Raji (cell line): Measurements from ENCODE around the gene PNMA1.

Experiments
- POLR2A ChIP-seq: IDR thresholded peaks from 2 replicates; pipeline ENCODE4 v1.6.1; 2011; ENCODE audit warnings: low read depth, low read length, control low read depth; ENCODE audit not compliant: insufficient read depth

Gene PNMA1

DNA sequence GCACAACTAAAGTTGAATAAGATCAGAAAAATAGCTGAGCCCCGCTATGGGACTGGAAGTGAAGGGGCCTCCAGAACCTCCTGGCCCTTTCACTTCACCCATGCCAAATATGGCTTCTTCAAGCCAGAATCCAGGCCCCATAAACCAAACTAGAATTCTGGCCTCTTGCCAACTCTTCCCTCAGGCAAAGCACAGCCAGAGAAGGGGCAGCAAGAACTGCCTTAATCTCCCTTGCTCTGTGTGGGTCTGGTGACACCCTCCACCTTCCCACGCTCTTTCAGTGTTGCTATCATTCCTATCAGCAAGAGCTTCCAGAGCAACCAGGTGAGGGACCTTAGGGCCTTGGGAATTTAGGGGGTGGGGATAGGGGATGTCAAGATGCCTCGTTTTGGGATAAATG lies 3.1 kb upstream of the PNMA1 start:
- no peak for TF ChIP-seq POLR2A

DNA sequence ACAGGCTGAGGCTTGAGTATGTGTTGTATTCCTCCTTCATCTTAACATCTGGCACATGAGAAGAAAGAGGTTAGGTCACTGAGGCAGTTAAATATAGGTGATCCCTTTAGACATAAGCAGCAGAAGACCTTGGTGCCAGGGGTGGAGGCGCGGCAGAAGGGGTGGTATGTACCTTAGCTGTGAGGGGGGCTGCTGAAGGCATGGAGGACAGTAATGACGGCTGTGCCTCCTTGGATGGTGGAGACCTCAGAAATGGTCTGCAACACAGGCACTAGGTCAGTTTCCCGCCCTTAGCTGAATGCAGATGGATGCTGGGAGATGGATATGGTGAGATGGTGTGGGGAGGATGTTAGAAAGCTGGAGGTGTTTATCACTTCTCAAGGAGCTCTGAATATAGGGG lies 1.5 kb upstream of the PNMA1 start:
- TF ChIP-seq POLR2A = no peak

DNA sequence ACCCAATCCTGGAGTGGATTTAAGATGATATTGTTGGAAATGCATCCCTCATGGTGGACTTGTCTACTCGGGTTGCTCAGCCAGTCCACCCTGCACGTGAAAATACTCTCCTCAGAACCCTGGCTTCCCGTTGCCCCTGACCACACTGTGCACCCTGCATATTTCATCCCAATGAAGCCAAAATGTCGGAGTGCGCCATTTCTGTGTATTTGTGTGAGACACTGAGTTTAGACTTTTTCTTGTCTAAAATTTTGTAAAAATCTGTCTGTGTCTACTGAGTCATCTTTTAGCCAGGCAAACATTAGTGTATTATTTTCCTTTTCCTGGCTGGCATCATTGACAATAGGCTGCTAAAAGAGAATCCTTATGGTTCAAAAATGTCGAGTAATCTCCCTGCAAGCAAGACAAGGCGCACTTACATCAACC lies 485 bp upstream of the PNMA1 start:
- TF ChIP-seq POLR2A = no peak

DNA sequence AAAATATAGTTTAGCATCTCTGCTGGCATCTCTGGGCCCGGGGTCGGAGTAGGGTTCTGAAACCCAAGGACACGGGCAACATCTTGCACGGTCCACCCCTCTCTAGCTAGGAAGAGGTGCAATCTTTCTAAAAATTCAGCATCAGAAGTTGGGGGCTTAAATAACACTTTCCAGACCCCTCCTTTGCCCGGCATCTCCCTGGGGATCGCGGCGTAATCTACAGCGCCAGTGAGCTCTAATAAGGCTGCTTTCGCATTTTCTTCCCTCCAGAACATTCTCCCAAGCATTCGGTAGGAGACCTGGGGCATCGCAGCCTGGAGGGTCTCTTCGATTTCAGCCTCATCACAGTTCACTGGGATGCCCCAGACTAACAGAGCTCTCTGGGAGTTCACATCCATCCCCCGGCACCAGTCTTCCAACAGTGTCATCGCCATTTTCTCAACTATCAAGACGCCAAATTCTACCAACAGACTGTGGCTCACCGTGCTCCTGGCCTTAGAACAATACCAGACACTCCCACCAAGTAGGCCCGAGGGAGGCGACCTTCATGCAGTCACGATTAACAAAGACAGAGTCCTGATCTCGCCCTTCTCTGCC lies 880 bp downstream of the PNMA1 start:
- TF ChIP-seq POLR2A = no peak

DNA sequence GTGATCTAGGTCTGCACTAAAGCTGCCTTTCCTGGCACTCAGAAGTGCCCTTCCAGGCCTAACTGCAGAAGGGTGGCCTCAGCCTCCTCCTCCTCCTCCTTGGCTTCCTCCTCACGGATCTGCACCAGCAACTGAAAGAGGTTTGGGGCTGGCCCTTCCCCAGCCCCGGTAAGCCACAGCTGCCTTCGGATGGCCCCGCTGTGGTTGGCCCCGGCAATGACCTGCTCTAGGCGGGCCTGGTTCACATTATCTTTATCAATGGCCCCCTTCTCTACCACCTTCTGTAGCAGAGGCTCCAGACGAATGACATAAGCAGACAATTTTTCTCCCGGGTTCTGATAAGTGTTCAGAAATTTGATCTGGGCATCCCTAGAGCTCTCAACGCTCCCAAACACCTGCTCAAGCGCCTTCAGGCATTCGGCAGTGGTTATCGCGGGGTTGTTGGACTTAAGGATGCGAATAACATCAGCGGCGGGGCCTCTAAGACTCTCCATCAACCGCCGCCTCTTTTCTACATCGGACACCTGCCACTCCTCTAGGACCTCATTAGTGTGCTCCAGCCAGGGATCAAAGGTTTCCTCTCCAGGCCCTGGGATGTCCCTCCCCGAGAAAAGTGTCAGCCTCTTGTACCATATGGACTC lies 1.5 kb downstream of the PNMA1 start:
- TF ChIP-seq POLR2A = no peak

DNA sequence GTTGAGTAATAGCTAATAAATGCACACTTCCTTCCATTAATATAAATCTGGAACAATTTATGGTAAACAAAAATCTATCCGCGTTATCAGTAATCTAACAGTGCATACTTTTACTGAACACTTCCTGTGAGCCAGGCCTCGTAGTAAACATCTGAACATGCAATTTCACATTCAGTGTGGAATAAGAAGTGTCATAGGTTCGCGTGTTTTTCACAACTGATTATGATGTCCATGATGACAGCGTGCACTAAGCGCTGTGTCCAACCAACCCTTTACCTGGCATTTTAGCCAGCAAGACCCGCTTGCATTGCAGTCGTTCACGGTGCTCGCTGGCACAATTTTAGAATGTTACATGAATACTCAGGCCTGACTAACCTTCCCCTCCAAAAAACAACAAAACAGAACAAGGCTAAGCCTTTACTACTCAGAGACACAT lies 2.1 kb downstream of the PNMA1 start:
- TF ChIP-seq POLR2A = no peak

DNA sequence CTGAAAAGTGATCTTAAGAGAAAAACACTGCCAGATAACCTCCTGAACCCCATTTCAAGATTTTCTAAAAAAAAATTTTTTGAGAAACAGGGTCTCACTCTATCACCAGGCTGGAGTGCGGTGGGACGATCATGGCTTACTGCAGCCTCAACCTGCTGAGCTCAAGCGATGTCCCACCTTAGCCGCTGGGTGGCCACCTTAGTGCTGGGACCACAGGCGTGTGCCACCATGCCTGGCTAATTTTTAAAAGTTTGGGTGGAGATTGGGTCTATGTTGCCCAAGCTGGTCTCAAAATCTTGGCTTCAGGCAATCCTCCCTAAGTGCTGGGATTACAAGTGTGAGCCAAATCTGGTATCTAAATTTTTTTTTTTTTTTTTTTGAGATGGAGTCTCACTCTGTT lies 3.4 kb downstream of the PNMA1 start:
- no peak for TF ChIP-seq POLR2A

DNA sequence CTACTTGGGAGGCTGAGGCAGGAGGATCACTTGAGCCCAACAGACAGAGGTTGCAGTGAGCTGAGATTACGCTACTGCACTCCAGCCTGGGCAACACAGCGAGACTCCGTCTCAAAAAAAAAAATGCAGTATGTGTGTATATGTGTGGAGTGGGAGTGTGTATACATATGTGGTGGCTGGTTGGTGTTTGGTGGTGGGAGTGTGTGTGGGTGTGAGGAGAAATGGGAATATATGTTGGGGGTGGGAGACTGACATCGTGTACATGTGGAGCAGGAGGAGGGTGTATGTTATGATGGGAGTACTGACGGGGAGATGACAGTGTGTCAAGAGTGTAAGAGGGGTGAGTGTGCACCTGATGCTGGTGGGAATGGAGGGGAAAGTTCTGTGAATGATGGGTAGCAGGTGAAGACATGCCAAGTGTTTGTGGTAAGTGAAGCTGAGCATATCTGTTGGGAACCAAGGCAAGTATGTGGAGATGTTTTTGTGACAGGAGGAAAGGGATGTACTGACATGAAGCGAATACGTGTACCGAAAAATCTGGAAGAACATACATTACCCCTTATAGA lies 4.2 kb downstream of the PNMA1 start:
- TF ChIP-seq POLR2A = no peak

DNA sequence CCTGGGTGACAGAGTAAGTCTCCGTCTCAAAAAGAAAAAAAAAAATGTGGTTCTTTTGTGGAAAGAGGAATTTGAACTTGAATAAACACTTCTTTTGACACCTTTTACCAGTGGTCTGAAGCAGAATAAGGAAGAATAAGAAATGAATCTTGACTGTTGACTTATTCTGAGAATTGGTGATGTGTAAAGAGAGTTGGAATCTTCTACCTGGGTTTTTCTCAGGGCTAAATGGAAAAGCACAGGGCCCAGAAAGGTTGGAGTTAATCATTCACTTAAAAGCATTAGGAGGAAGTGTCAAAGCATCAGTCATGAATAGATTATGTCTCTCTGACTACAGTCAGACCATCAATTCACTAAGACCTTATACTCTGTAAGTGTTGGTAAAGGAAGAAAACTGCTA lies 13.9 kb downstream of the PNMA1 start:
- TF ChIP-seq POLR2A = no peak

DNA sequence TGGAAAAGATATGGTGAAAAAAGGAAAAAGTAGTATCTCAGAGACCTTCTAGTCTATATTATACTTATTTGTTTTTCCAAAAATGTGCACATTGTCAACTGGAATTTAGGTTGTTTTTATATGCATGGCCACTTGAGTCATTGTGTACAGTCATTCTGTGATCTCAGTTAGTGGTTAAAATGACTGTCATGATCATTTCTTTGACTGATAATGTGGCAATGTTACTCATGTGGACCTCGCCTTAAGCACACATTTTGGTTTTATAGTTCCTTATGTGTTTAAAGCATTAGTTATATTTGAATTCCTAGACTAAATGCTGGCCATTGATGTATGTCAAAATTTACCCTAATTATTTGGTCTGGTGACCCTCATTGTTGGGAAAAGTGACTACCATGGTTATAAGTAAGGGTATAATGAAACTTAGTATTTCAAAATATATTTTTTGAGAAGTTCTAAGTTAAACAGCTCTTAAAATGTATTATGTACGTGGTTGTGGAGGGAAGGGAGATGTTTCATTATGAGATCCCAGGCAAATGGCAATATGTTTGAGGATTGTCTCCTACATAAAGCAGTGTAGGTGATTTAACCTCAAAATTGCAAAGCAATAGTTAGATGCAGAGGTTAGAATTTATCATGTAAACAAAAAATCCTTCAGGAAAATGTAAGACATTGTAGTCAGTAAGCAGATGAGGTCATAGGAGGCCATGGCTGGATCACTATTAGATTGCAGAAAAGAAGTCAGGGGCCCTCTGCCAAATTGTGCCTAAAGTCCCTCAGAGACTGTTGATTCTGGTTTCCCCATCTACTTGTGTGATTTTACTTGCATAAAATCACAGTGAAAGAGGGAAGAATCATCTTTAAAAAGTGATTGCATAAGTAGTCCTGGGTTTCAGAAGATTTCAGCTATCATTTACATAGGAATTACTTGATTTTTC lies 17.5 kb downstream of the PNMA1 start:
- no peak for TF ChIP-seq POLR2A

DNA sequence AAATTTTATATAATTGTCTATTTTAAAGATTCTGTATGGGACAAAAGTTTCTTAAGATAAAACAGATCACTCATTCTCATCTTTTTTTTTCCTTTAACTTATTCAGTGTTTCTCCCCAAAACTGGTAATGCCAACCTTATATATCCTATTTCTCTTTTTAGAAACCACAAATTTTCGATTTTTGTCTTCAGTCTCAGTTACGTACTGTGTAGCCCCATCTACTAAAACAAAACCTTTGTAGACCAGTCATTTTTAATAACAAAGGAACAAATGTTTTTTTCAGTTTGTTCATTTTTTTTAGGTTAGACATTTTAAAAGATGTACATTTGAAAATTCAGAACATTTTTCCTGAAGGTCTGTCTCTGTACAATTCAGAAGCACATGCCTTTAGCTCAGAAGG lies 18.2 kb downstream of the PNMA1 start:
- no peak for TF ChIP-seq POLR2A

DNA sequence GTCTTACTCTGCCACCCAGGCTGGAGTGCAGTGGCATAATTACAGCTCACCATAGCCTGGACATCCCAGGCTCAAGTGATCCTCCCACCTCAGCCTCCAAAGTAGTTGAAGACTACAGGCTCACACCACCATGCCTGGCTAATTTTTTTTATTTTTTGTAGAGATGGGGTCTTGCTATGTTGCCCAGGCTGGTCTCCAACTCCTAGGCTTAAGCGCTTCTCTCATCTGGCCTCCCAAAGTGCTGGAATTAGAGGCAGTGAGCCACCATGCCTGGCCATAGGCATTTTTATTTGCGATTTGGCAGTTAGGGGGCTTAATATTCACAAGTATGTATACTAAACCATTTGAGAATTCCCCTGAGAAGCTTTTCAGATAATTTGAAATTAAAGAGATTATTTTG lies 19.1 kb downstream of the PNMA1 start:
- TF ChIP-seq POLR2A = no peak

DNA sequence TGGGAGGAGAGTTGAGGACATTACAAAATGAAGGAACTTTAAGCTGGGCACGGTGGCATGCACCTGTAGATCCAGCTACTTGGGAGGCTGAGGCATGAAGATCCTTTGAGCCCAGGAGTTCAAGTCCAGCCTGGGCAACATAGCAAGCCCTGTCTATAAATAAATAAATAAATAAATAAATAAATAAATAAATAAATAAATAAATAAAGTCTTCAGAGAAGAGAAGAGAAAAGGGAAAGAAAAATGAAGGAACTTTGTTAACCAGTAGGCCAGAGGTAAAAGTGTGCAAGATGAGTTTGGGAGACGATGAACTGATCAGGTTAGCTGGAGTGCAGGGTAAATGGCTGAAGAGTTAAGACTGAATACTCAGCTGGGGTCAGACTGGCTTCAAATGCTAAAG lies 20.1 kb downstream of the PNMA1 start:
- TF ChIP-seq POLR2A = no peak

DNA sequence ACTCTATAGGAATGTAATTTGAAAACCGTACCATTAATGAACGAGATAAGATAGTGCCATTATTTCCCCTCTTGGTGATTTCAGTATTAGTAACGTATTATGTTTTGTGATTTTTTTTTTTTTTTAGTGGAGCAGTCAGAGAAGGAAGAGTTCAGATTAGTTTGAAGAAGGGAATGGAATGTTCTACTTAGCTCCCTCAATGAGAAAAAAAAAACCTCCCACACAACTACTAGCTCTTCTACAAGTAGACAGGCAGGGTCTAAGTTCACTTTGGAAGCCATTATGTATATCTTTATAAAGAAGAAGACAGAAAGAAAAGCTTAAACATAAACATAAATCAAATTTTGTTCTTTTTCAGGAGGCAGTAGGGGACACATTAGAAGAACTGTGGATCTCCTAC lies 27.3 kb downstream of the PNMA1 start:
- TF ChIP-seq POLR2A = no peak

DNA sequence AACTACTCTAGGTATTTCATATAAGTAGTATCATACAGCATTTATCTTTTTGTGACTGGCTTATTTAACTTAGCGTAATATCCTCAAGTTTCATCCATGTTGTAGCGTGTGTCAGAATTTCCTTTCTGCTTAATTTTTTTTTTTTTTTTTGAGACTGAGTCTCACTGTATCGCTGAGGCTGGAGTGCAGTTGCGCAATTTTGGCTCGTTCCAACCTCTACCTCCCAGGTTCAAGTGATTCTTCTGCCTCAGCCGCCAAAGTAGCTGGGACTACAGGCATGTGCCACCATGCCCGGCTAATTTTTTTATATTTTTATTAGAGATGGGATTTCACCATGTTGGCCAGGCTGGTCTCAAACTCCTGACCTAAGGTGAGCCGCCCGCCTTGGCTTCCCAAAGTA lies 28.9 kb downstream of the PNMA1 start:
- TF ChIP-seq POLR2A = no peak

DNA sequence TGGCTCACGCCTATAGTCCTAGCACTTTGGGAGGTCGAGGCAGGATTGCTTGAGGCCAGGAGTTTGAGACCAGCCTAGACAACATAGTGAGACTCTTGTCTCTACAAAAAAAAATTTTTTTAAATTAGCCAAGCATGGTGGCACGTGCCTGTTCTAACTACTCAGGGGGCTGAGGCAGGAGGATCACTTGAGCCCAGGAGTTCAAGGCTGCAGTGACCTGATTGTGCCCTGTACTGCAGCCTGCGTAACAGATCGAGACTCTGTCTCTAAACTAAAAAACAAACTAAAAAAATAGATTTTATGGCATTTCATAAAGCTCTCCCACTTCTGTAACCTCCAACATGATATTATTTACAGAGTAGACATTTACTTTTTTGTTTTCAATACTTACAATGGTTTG lies 29.6 kb downstream of the PNMA1 start:
- TF ChIP-seq POLR2A = no peak

DNA sequence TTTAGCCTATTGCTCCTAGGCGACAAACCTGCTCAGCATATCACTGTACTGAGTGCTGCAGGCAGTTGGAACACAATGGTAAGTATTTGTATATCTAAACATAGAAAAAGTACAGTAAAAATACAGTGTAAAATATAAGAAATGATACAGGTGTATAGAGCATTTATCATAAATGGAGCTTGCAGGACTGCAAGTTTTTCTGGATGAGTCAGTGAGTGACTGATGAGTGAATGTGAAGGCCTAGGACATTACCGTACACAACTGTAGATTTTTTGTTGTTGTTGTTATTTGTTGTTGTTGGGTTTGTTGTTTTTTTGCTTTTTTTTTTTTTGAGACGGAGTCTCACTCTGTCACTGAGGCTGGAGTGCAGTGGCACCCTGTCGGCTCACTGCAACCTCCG lies 33.4 kb downstream of the PNMA1 start:
- TF ChIP-seq POLR2A = no peak

DNA sequence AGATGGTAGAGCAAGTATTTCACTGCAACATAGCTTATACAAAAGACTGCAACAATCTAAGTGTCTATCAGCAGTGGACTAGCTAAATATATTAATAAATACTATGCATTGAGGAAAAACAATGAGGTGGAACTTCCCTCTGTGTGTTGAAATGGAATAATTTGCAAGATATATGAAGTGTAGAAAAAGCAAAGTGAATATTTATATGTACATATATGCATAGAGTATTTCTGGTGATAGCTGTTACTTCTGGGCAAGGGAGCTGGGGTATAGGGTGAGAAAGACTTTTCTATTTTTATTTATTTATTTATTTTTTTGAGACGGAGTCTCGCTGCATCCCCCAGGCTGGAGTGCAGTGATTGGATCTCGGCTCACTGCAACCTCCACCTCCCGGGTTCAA lies 35.5 kb downstream of the PNMA1 start:
- TF ChIP-seq POLR2A = no peak
